HG03135 (cell line): ENCODE results near the gene ZNF500.
A peak's percentile ranks its signal among the peaks of the same experiment; 100 is the strongest.
"Not testable (repeated sequence)": the region's sequence is repeated elsewhere in the genome, so short reads cannot be mapped to it uniquely, and the experiment has no call there.

Source experiments
- ATAC-seq: cut with Tn5 transposase; IDR thresholded peaks from one replicate; pipeline ENCODE4 v1.9.1; 2021; ENCODE audit warnings: mild to moderate bottlenecking, moderate library complexity; ENCODE audit not compliant: unreplicated experiment

The ZNF500 gene

GRCh38 chr16:4746991-4747574, 19.9 kb downstream of the ZNF500 start:
- ATAC-seq, result no peak

GRCh38 chr16:4746215-4746614, 20.7 kb downstream of the ZNF500 start:
- no peak for ATAC-seq

GRCh38 chr16:4745274-4745569, 21.7 kb downstream of the ZNF500 start:
- ATAC-seq, result no peak

DNA sequence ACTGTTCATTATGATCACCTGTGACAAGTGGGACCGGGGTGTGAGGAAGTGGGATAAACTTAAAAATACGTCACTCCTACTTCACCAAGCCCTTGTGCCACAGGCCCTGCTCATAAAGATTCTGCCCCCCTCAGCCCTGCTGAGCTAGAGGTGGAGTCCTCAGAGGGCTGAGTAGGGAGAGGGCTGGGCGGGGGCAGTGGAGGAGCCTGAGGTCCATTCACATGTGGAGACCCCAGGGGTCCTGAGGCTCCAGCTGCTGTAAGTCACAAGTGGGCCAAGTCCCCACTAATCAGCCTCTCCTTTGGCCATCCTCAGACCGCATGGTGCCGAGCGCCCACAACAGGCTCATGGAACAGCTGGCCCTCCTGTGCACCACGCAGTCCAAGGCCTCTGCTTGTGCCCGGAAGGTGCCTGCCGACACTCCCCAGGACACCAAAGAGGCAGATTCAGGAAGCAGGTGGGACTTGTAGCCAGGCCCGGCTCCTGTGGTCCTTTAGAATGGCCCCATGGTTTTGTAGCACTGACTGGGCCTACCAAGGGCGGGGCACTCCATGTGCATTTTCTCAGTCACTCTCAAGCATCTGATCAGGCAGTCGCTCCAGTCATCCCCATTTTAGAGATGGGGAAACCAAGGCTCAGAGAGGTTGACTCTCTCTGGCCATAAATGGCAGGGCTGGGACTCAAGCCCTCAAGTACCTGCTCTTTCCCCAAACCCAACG, 22.2 kb downstream of the ZNF500 start:
- no peak for ATAC-seq

GRCh38 chr16:4743226-4743878, 23.6 kb downstream of the ZNF500 start:
- ATAC-seq, result no peak

GRCh38 chr16:4738370-4738769, 28.6 kb downstream of the ZNF500 start:
- not testable (repeated sequence) for ATAC-seq

GRCh38 chr16:4737545-4737944, 29.4 kb downstream of the ZNF500 start:
- ATAC-seq, result no peak

- no peak for ATAC-seq
These were observed 30.4 kb downstream of the ZNF500 start for GRCh38 chr16:4736546-4736945.

DNA sequence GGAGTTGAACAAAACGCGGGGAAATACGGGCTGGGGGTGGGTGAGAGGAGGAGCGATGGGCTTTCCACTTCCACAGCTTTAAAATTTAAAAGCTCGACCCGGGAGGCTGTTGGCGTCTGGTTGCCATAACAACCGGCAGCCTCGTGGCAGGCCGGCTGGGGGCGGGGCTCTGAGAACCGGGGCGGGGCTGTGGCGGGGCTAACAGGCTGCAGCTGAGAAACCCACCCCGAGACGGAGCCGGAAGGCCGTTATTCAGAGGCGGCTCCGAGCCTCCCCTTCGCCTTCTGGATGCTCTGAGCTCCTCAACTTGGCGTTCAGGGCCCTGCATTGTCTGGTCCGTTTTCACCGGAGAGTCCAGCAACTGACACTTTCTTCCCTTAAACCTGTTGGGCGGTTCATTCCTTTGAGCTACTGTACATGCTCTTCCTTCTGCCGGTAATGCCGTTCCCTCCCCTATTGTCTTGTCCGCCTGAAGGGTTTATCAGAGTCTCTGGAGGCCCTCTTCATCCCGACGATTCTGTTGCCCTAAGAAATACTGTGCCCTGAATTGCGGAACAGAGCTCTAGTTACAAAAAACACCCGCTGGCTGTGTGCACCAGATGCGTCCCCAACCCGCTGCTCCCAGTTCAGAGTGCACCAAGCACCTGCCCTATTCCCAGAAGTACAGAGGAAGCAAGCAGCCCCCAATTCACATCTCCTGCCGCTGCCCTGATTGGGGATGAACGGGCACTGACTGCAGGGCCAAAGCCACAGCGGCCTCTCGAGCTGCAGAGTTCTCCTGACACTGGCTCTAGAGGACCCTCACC, 32.0 kb downstream of the ZNF500 start:
- ATAC-seq, result peak; percentile 53

GRCh38 chr16:4734063-4734729, 32.8 kb downstream of the ZNF500 start, which contains the start of the genes ANKS3 and DNAAF8:
ANKS3 (minus strand) TSS chr16:4734271; CDS start chr16:4730149, 4,122 bp downstream.
DNAAF8 (plus strand) TSS chr16:4734537; CDS start chr16:4736515, 1,978 bp downstream.
- ATAC-seq, result peak; percentile 72

- ATAC-seq, result peak; percentile 12
These were observed 33.3 kb downstream of the ZNF500 start for GRCh38 chr16:4733747-4734062.

GRCh38 chr16:4733211-4733742, 33.7 kb downstream of the ZNF500 start:
- ATAC-seq, result no peak

GRCh38 chr16:4729876-4730275, 37.1 kb downstream of the ZNF500 start:
- no peak for ATAC-seq

DNA sequence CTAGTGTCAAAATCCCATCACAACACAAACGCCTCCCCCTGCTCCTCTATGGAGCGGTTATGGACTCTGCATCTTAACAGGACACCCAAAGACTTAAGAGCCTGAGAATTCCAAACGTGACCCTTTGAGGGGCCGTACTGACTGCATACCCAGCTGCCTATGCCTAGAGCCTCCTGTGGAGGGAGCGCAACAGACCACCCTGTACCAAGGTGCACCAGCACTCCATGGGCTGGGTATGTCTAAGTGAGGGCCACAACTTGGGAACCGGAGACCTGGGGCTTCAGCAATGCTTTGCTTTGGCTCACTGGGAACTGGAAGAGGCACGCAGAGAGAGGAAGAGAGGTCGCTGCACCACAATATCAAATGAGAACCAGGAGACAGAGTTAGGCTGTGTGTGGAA, 38.3 kb downstream of the ZNF500 start:
- ATAC-seq, result no peak

- no peak for ATAC-seq
These were observed 40.3 kb downstream of the ZNF500 start for GRCh38 chr16:4726616-4727015.

- no peak for ATAC-seq
These were observed 42.2 kb downstream of the ZNF500 start for GRCh38 chr16:4724661-4725270.

GRCh38 chr16:4723071-4723767, 43.7 kb downstream of the ZNF500 start:
- no peak for ATAC-seq

- no peak for ATAC-seq
These were observed 48.5 kb downstream of the ZNF500 start for GRCh38 chr16:4718466-4718865.

DNA sequence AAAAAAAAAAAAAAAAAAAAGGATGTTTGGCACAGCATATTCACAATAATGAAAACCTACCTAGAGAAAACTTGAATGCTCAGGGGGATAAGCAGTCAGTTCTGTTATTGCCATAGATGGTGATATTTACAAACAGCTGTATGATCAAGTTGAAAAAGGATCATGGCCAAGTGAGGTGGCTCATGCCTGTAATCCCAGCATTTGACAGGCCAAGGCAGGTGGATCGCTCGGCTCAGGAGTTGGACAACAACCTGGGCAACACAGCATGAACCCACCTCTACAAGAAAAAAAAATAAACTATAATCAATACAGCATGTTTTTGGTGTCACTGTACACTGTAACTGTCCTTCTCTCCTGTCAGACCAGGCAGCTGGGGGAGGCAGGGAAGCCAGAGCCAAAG, 52.0 kb downstream of the ZNF500 start:
- ATAC-seq, result no peak
